HepG2 (cell line): Measurements from ENCODE around the gene TMCC1. TPM values are rescaled to one million over a fixed set of nuclear protein-coding genes. Genes with fewer than 3 reads are reported as not detected.

ENCODE experiments used
- FOXP4 ChIP-seq: sonication (generic); formaldehyde crosslinking; IDR thresholded peaks from 2 replicates; pipeline ENCODE4 v1.4.0; 2020; ENCODE audit warnings: missing genetic modification reagents
- HMG20B ChIP-seq: conservative IDR thresholded peaks from 2 replicates; pipeline ENCODE4 v1.6.1; 2016; ENCODE audit warnings: missing genetic modification reagents, missing compliant biosample characterization
- HMGXB3 ChIP-seq: sonication (generic); formaldehyde crosslinking; IDR thresholded peaks from 2 replicates; pipeline ENCODE4 v1.4.0; 2020; ENCODE audit warnings: missing genetic modification reagents, borderline replicate concordance
- HOXA5 ChIP-seq: sonication (generic); formaldehyde crosslinking; IDR thresholded peaks from 2 replicates; pipeline ENCODE4 v1.4.0; 2020; ENCODE audit warnings: missing genetic modification reagents
- KAT7 ChIP-seq: IDR thresholded peaks from 2 replicates; pipeline ENCODE4 v1.6.1; 2018; ENCODE audit warnings: borderline replicate concordance, missing compliant biosample characterization
- PHF21A ChIP-seq: sonication (generic); formaldehyde crosslinking; IDR thresholded peaks from 2 replicates; pipeline ENCODE4 v1.5.0; 2020; ENCODE audit warnings: mild to moderate bottlenecking, missing genetic modification reagents
- RAD21 ChIP-seq: fragments of 450-650 bp; formaldehyde crosslinking; IDR thresholded peaks from 2 replicates; pipeline ENCODE4 v1.5.0; 2020; ENCODE audit warnings: mild to moderate bottlenecking
- TEAD3 ChIP-seq: optimal IDR thresholded peaks from 2 replicates; pipeline ENCODE3; 2016; ENCODE audit warnings: borderline replicate concordance
- THYN1 ChIP-seq: sonication (generic); formaldehyde crosslinking; IDR thresholded peaks from 2 replicates; pipeline ENCODE4 v1.8.1; 2023; ENCODE audit warnings: low read depth, mild to moderate bottlenecking, moderate library complexity, missing genetic modification reagents, borderline replicate concordance
- TRIM24 ChIP-seq: sonication (generic); formaldehyde crosslinking; IDR thresholded peaks from 2 replicates; pipeline ENCODE4 v1.8.0; 2022; ENCODE audit warnings: mild to moderate bottlenecking, missing genetic modification reagents
- ZBED4 ChIP-seq: sonication (generic); formaldehyde crosslinking; IDR thresholded peaks from 2 replicates; pipeline ENCODE4 v1.4.0; 2020; ENCODE audit warnings: missing genetic modification reagents, borderline replicate concordance
- ZNF597 ChIP-seq: sonication (generic); formaldehyde crosslinking; IDR thresholded peaks from 2 replicates; pipeline ENCODE4 v1.5.0; 2020; ENCODE audit warnings: missing genetic modification reagents
- ZNF629 ChIP-seq: sonication (generic); formaldehyde crosslinking; conservative IDR thresholded peaks from 2 replicates; pipeline ENCODE4 v1.5.0; 2020; ENCODE audit warnings: missing genetic modification reagents
- ZNF709 ChIP-seq: sonication (generic); formaldehyde crosslinking; IDR thresholded peaks from 2 replicates; pipeline ENCODE4 v1.5.0; 2020; ENCODE audit warnings: mild to moderate bottlenecking, missing genetic modification reagents
- polyA plus RNA-seq, 8 experiments: library from polyadenylated mRNA; depleted of rRNA in 3 of 8; stranded (reverse) in 7 of 8; unstranded in 1 of 8; fragments of >200 nt; fragmentation: Illumina TruSeq in 4 of 8; extraction: Trizol in 4 of 8; gene quantifications; 2 replicates each; pipeline versions ENCODE4 v1.2.1 to v1.2.3, GENCODE V29; 2011 to 2016; ENCODE audit warnings: low read depth in 4 of 8, missing spikeins in 1 of 8, mixed read lengths in 1 of 8; ENCODE audit not compliant: insufficient read depth in 1 of 8
- total RNA-seq, 5 experiments: library from RNA; depleted of rRNA; stranded (reverse); fragments of >200 nt; fragmentation: Illumina TruSeq; extraction: Trizol; gene quantifications; 2 replicates each; pipeline ENCODE4 v1.2.3, GENCODE V29; 2016; ENCODE audit warnings: low read depth in 1 of 5
- TF ChIP-seq, protein P1 (sequence below): sonication (generic); formaldehyde crosslinking; IDR thresholded peaks from 2 replicates; pipeline ENCODE4 v1.5.0; 2020; ENCODE audit warnings: mild to moderate bottlenecking, missing genetic modification reagents

TMCC1 gene
- total and polyA plus RNA-seq, 2 of the 13 experiments (the other 11 are each of a cell fraction or from before 2014, with no cell fraction given) = 12.1 to 264 TPM

DNA sequence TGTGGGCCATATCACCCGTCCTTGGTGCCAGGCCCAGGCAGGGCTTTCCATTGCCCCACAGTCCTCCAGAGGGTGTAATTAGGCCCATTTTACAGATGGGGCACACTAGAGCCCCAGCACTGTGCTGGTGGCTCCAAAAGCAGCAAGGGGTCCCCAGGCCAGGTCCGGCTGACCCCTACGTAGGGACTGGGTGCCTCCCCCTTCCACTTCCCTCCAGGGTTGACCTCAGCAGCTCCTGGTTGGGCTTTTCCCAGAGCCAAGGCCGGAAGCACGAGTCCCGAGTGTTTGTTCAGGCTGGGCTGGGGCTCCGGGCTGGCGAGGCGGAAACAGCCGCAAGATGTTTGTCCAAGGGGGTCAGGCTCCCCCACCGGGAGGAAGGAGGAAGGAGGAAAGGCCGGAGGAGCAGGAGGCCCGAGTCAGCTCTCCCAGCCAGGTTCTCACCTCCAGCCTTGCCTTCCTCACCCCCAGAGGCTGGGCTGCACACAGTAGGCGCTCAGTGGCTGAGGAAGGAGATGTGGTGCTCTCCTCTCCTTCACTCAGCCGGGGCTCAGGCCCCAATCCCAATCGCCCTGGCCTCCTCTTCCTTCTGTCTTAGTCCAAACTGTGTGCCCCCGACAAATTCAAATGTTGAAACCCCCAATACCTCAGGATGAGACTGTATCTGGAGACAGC, 269.9 kb downstream of the TMCC1 start (continued):
- TF ChIP-seq FOXP4 (CRISPR knock-in tag) (peak; percentile 45; the same call in 1 of the 2 replicates), ZNF597 (no peak), HMGXB3 (CRISPR knock-in tag) (no peak), TEAD3 (CRISPR knock-in tag) (no peak), RAD21 (CRISPR knock-in tag) (no peak), PHF21A (CRISPR knock-in tag) (no peak), ZBED4 (no peak), ZNF629 (CRISPR knock-in tag) (peak; percentile 98), THYN1 (CRISPR knock-in tag) (no peak), KAT7 (CRISPR knock-in tag) (no peak), ZNF709 (no peak), HMG20B (CRISPR knock-in tag) (no peak), TRIM24 (CRISPR knock-in tag) (no peak), HOXA5 (CRISPR knock-in tag) (no peak)
- TF ChIP-seq, protein P1, sequence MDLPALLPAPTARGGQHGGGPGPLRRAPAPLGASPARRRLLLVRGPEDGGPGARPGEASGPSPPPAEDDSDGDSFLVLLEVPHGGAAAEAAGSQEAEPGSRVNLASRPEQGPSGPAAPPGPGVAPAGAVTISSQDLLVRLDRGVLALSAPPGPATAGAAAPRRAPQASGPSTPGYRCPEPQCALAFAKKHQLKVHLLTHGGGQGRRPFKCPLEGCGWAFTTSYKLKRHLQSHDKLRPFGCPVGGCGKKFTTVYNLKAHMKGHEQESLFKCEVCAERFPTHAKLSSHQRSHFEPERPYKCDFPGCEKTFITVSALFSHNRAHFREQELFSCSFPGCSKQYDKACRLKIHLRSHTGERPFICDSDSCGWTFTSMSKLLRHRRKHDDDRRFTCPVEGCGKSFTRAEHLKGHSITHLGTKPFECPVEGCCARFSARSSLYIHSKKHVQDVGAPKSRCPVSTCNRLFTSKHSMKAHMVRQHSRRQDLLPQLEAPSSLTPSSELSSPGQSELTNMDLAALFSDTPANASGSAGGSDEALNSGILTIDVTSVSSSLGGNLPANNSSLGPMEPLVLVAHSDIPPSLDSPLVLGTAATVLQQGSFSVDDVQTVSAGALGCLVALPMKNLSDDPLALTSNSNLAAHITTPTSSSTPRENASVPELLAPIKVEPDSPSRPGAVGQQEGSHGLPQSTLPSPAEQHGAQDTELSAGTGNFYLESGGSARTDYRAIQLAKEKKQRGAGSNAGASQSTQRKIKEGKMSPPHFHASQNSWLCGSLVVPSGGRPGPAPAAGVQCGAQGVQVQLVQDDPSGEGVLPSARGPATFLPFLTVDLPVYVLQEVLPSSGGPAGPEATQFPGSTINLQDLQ (CRISPR knock-in tag) = no peak
